SK-N-SH (cell line): Measurements from ENCODE around the gene KRT3. TPM values are rescaled to one million over a fixed set of nuclear protein-coding genes. Genes with fewer than 3 reads are reported as not detected.

Source experiments
- CTCF ChIA-PET: fragments of 300-600, 350-600 bp; formaldehyde crosslinking; extraction: SDS; loops from one replicate; lab custom pipeline; 2021; lab: Yijun Ruan, JAX
- POLR2A ChIA-PET: fragments of 350-600 bp; sonication (Branson Sonifier 250); formaldehyde crosslinking; extraction: SDS; loops from one replicate; lab custom pipeline; 2020; ENCODE audit warnings: antibody characterized with exemption, inconsistent platforms; lab: Yijun Ruan, JAX
- DNase-seq: peaks from one replicate; pipeline ENCODE4 v3.0.0; 2012
- H2AFZ ChIP-seq: fragments of 200-600 bp; sonication (generic); 2 replicates; pipeline ENCODE4 v1.8.1; 2016; ENCODE audit warnings: antibody characterized with exemption, mild to moderate bottlenecking, low read depth
- H3F3A ChIP-seq: fragments of 200-600 bp; sonication (generic); replicated peaks from 2 replicates; pipeline ENCODE3; 2016; ENCODE audit warnings: antibody characterized with exemption, mild to moderate bottlenecking; ENCODE audit not compliant: insufficient read depth
- H3K27ac ChIP-seq, 2 experiments: fragments of 200-500 bp in 1 of 2; fragments of 200-600 bp in 1 of 2; sonication (Bioruptor generic) in 1 of 2; sonication (generic), shearing (Covaris generic) in 1 of 2; 2 replicates each; pipeline versions ENCODE4 v1.5.1 to v1.6.1; 2014 to 2016; ENCODE audit warnings: low read depth in 2 of 2, inconsistent platforms in 1 of 2, low read length in 1 of 2, mild to moderate bottlenecking in 1 of 2, mixed read lengths in 1 of 2
- H3K27me3 ChIP-seq: fragments of 200-600 bp; sonication (generic), shearing (Covaris generic); 2 replicates; pipeline ENCODE4 v1.6.1; 2016; ENCODE audit warnings: mixed run types; ENCODE audit not compliant: insufficient read depth
- H3K36me3 ChIP-seq, 2 experiments: fragments of 200-500 bp in 1 of 2; fragments of 200-600 bp in 1 of 2; sonication (Bioruptor generic) in 1 of 2; sonication (generic) in 1 of 2; replicated peaks in 1 of 2; 2 replicates each; pipeline versions ENCODE3 to v1.5.1; 2014 to 2016; ENCODE audit warnings: low read length in 1 of 2, mild to moderate bottlenecking in 1 of 2; ENCODE audit not compliant: insufficient read depth in 2 of 2, control insufficient read depth in 1 of 2
- H3K4me1 ChIP-seq, 2 experiments: fragments of 200-500 bp in 1 of 2; fragments of 200-600 bp in 1 of 2; sonication (Bioruptor generic) in 1 of 2; sonication (generic), shearing (Covaris generic) in 1 of 2; 2 replicates each; pipeline versions ENCODE4 v1.5.1 to v1.6.1; 2014 to 2016; ENCODE audit warnings: low read depth in 1 of 2, low read length in 1 of 2, mixed run types in 1 of 2; ENCODE audit not compliant: insufficient read depth in 2 of 2, control insufficient read depth in 1 of 2
- H3K4me2 ChIP-seq: fragments of 200-600 bp; sonication (generic), shearing (Covaris generic); 2 replicates; pipeline ENCODE4 v1.6.1; 2017; ENCODE audit warnings: mixed run types
- H3K4me3 ChIP-seq, 2 experiments: fragments of 200-500 bp in 1 of 2; fragments of 200-600 bp in 1 of 2; sonication (Bioruptor generic) in 1 of 2; sonication (generic), shearing (Covaris generic) in 1 of 2; 2 replicates each; pipeline versions ENCODE4 v1.5.1 to v1.8.1; 2014 to 2016; ENCODE audit warnings: low read depth in 2 of 2, inconsistent platforms in 1 of 2, low read length in 1 of 2, mild to moderate bottlenecking in 1 of 2, mixed read lengths in 1 of 2, moderate library complexity in 1 of 2
- H3K79me2 ChIP-seq: fragments of 200-600 bp; sonication (generic); 2 replicates; pipeline ENCODE4 v1.8.1; 2017; ENCODE audit warnings: mild to moderate bottlenecking; ENCODE audit not compliant: insufficient read depth
- H3K9ac ChIP-seq: fragments of 200-600 bp; sonication (generic); 2 replicates; pipeline ENCODE4 v1.6.1; 2017; ENCODE audit warnings: mixed run types
- H3K9me2 ChIP-seq: fragments of 200-600 bp; sonication (generic); 2 replicates; pipeline ENCODE4 v1.6.1; 2017; ENCODE audit warnings: mixed run types
- H3K9me3 ChIP-seq: fragments of 200-600 bp; sonication (generic); 2 replicates; pipeline ENCODE4 v1.6.1; 2017; ENCODE audit warnings: mixed run types, mild to moderate bottlenecking, moderate library complexity
- H4K20me1 ChIP-seq: fragments of 200-600 bp; sonication (generic); 2 replicates; pipeline ENCODE4 v1.6.1; 2017; ENCODE audit warnings: mild to moderate bottlenecking, mixed run types; ENCODE audit not compliant: insufficient read depth
- ELF1 ChIP-seq: IDR thresholded peaks from 2 replicates; pipeline ENCODE4 v1.4.0; 2012
- EP300 ChIP-seq, 2 experiments: IDR thresholded peaks; 2 replicates each; pipeline versions ENCODE4 v1.4.0 to v1.6.1; 2012; ENCODE audit warnings: borderline replicate concordance in 1 of 2, low read depth in 1 of 2, low read length in 1 of 2
- EZH2phosphoT487 ChIP-seq: fragments of 200-600 bp; sonication (generic); IDR thresholded peaks from 2 replicates; pipeline ENCODE4 v1.6.1; 2017; ENCODE audit warnings: low read depth, mixed run types, mild to moderate bottlenecking, antibody characterized with exemption, moderate library complexity, borderline replicate concordance
- JUND ChIP-seq: IDR thresholded peaks from 2 replicates; pipeline ENCODE4 v1.4.0; 2012
- MEF2A ChIP-seq: IDR thresholded peaks from 2 replicates; pipeline ENCODE4 v1.4.0; 2012; ENCODE audit warnings: low read depth, borderline replicate concordance
- PBX3 ChIP-seq: IDR thresholded peaks from 2 replicates; pipeline ENCODE4; 2012
- RCOR1 ChIP-seq: fragments of 150-350 bp; IDR thresholded peaks from 2 replicates; pipeline ENCODE4 v1.6.1; 2017; ENCODE audit warnings: antibody characterized with exemption, low read length
- REST ChIP-seq: IDR thresholded peaks from 2 replicates; pipeline ENCODE4 v1.6.1; 2012; ENCODE audit warnings: mild to moderate bottlenecking, low read depth, low read length, moderate library complexity
- RFX5 ChIP-seq: IDR thresholded peaks from 2 replicates; pipeline ENCODE4 v1.6.1; 2012; ENCODE audit warnings: mild to moderate bottlenecking, improper control_type of control experiment, low read length
- RXRA ChIP-seq: IDR thresholded peaks from 2 replicates; pipeline ENCODE4 v1.4.0; 2012; ENCODE audit warnings: low read depth, mild to moderate bottlenecking, borderline replicate concordance
- SMC3 ChIP-seq: IDR thresholded peaks from 2 replicates; pipeline ENCODE4 v1.6.1; 2012; ENCODE audit warnings: low read depth, low read length, improper control_type of control experiment
- TCF12 ChIP-seq: IDR thresholded peaks from 2 replicates; pipeline ENCODE4 v1.4.0; 2012
- YY1 ChIP-seq: IDR thresholded peaks from 2 replicates; pipeline ENCODE4 v1.4.0; 2012; ENCODE audit warnings: low read depth, mild to moderate bottlenecking
- WGBS: methylation state at CpG from one replicate; pipeline ENCODE4 v1.1.6; 2017; ENCODE audit warnings: low lambda C conversion rate; 5-methylcytosine and 5-hydroxymethylcytosine counted together
- polyA plus RNA-seq, 3 experiments: library from polyadenylated mRNA; depleted of rRNA; stranded (reverse); fragments of >200 nt; gene quantifications; 2 replicates each; pipeline ENCODE4 v1.2.3, GENCODE V29; 2012
- TF ChIP-seq, protein P1 (sequence below): fragments of 200-600 bp; sonication (generic); IDR thresholded peaks from 2 replicates; pipeline ENCODE4 v1.6.1; 2017; ENCODE audit warnings: antibody characterized with exemption, mild to moderate bottlenecking, moderate library complexity

KRT3 gene
- polyA plus RNA-seq, 1 of the 3 experiments (the other 2 are of a cell fraction), result not detected

DNA sequence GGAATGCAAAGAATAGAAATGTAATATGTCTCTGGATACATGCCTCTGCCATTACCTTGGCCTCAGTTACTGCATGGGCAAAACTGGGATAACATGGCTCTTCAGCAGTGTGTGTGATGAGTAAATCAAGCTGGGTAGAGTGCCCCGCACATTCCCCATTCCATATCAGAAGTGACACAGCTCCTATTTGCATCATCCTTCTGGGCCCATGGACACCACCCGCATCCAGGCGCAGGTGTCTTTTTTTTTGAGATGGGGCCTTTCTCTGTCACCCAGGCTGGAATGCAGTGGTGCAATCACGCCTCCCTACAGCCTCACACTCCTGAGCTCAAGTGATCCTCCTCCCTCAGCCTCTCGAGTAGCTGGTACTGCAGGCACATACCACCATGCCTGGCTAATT is 50.4 kb downstream of the KRT3 start:
- Histone ChIP-seq H3K4me1 (no peaks in the 10 kb centered on the region), H3F3A (no peaks in the 10 kb centered on the region), H3K9me3 (no peaks in the 10 kb centered on the region), H3K9ac (no peak overlapping the region), H3K27ac (no peak overlapping the region), H3K9me2 (no peaks in the 10 kb centered on the region), H3K4me3 (no peak overlapping the region), H3K4me2 (no peak overlapping the region), H2AFZ (no peak overlapping the region), H3K27me3 (peaks cover 16% of the 10 kb centered on the region; the same call in 1 of the 2 replicates), H3K36me3 (no peaks in the 10 kb centered on the region), H4K20me1 (no peaks in the 10 kb centered on the region), H3K79me2 (no peaks in the 10 kb centered on the region)
- ChIA-PET CTCF (interaction anchor here (0.7 kb wide), 1 partner anchor 14 kb away, joined by 3 read pairs; no protein-coding TSS in a partner anchor), POLR2A (no interaction called here)
- DNase-seq, result no peak
- WGBS, result 10% methylated on average over 5 of the region's 5 CpGs
- TF ChIP-seq REST (no peak), RXRA (no peak), EP300 (IDR thresholded peaks at IDR 0.05; ENCODE audit: borderline replicate concordance in 1 of 2, low read depth in 1 of 2, low read length in 1 of 2) (no peak), PBX3 (no peak), MEF2A (no peak), RFX5 (no peak), RCOR1 (no peak), ELF1 (no peak), TCF12 (no peak), EZH2phosphoT487 (no peak), YY1 (no peak), JUND (no peak), SMC3 (no peak)
- TF ChIP-seq, protein P1, sequence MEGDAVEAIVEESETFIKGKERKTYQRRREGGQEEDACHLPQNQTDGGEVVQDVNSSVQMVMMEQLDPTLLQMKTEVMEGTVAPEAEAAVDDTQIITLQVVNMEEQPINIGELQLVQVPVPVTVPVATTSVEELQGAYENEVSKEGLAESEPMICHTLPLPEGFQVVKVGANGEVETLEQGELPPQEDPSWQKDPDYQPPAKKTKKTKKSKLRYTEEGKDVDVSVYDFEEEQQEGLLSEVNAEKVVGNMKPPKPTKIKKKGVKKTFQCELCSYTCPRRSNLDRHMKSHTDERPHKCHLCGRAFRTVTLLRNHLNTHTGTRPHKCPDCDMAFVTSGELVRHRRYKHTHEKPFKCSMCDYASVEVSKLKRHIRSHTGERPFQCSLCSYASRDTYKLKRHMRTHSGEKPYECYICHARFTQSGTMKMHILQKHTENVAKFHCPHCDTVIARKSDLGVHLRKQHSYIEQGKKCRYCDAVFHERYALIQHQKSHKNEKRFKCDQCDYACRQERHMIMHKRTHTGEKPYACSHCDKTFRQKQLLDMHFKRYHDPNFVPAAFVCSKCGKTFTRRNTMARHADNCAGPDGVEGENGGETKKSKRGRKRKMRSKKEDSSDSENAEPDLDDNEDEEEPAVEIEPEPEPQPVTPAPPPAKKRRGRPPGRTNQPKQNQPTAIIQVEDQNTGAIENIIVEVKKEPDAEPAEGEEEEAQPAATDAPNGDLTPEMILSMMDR, result no peak
